ENCODE data around the gene TAL1. TPM values are rescaled to one million over a fixed set of nuclear protein-coding genes. Genes with fewer than 3 reads are reported as not detected.

The TAL1 gene
- total and polyA plus RNA-seq, 2 donors from 2014 or later, result 3.1 to 6.5 TPM

DNA sequence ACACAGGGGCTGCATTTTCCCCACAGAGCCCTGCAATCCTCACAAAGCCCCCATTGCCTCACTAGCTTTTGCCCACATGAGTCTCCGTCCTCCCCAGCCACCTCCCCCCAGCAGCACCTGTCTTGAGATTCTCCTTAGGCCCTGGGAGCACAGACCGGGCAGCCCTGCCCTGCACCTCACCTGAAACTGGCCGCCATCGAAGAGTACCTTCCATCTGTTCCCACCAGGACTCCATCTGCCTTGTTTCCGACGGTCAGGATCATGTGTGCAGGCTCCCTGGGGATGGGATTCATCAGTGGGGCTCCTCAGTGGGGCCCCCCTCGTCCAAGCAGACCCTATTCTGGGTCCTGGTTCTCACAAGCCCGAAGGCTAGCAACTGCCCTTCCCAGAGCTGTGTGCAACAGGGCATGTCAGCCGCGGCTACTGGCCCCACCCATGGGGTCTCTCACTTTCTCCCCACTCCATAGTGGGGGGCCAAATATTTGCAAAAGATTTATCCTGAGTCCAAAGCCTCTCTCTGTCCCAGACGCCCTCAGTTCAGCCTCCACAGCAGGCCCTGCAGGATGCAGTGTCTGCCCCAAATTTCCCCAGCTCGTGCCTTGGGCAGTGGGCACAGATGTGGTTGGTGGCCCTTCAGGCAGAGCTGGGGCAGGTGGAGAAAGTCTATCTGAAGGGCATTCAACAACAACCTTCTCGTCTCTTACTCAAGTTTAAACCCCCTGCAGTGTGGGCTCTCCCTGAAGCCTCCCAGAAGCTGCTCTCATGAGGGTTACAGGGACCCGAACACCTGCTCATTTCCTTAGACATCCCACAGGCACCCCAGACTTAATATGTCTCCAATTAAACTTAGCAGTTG lies 47.0 kb downstream of the TAL1 start:
- Histone ChIP-seq H3K27ac (ENCODE audit: low read depth in 2 of 2, low read length in 2 of 2) (peak overlapping the region; percentile 37 to 82), H3K4me1 (ENCODE audit: control insufficient read depth in 2 of 3, insufficient read depth in 2 of 3, low read depth in 1 of 3, low read length in 3 of 3) (peaks cover 0 to 23% (median 5%) of the 10 kb centered on the region in 3 donors), H3K36me3 (ENCODE audit: control insufficient read depth in 2 of 3, insufficient read depth in 3 of 3, low read length in 3 of 3) (peaks cover 0 to 24% (median 2%) of the 10 kb centered on the region in 3 donors), H3K4me3 (ENCODE audit: low read length in 3 of 3) (peak overlapping the region in 2 of 3 donors; percentile 41 to 71), H3K27me3 (ENCODE audit: control insufficient read depth, insufficient read depth, low read length) (no peaks in the 10 kb centered on the region), H3K9me3 (ENCODE audit: control insufficient read depth in 2 of 3, insufficient read depth in 1 of 3, low read length in 3 of 3) (no peaks in the 10 kb centered on the region), H3K9ac (ENCODE audit: low read length in 3 of 3) (peak overlapping the region in 1 of 3 donors; percentile 31)
- DNase-seq, result no peak
- TF ChIP-seq CTCF (IDR thresholded peaks at IDR 0.05; ENCODE audit: borderline replicate concordance, extremely low read depth, insufficient read depth), result no peak
- FAIRE-seq, result no peak
- intact Hi-C loops (cut with DNase I), result loop anchor here (10.0 kb wide), 2 partner anchors 70 to 540 kb away; no protein-coding TSS in a partner anchor

DNA sequence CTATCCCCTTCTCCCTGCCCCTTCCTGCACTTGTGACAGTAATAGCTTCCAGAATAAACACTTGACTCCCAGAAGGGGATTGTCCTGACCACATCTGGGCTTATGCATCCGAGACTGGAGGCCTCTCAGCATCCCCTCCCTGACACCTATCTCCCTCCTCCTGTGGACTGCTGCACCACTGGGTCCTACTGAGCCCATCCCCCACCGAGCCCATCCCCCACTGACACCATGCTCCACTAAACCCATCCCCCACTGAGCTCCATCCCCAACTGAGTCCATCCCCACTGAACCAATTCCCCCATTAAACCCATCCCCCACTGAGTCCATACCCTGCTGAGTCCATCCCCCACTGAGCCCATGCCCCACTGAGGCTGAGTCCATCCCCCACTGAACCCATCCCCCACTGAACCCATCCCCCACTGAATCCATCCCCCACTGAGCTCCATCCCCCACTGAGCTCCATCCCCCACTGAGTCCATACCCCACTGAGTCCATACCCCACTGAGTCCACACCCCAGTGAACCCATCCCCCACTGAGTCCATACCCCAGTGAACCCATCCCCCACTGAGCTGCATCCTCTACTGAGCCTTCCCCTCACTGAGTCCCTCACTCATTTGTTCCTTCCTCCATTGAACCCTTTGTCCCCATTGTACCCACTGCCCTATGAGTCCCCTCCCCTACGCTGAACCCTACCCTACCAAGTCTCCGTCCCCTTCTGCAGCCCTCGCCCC lies 47.8 kb downstream of the TAL1 start:
- H3K36me3 ChIP-seq (ENCODE audit: control insufficient read depth in 2 of 3, insufficient read depth in 3 of 3, low read length in 3 of 3), result peaks cover 0 to 24% (median 2%) of the 10 kb centered on the region in 3 donors
- no peak overlapping the region for H3K9ac ChIP-seq (ENCODE audit: low read length in 3 of 3)
- DNase-seq (peak in 1 of 5 donors; percentile 46), FAIRE-seq (no peak)
- no peak for TF ChIP-seq CTCF (IDR thresholded peaks at IDR 0.05; ENCODE audit: borderline replicate concordance, extremely low read depth, insufficient read depth)
- H3K4me3 ChIP-seq (ENCODE audit: low read length in 3 of 3), result peak overlapping the region in 2 of 3 donors; percentile 41 to 71
- peak overlapping the region in 1 of 2 donors; percentile 37 for H3K27ac ChIP-seq (ENCODE audit: low read depth in 2 of 2, low read length in 2 of 2)
- intact Hi-C loops (cut with DNase I), result loop anchor here (10.0 kb wide), 2 partner anchors 71 to 541 kb away; no protein-coding TSS in a partner anchor
- no peaks in the 10 kb centered on the region for H3K9me3 ChIP-seq (ENCODE audit: control insufficient read depth in 2 of 3, insufficient read depth in 1 of 3, low read length in 3 of 3)
- H3K4me1 ChIP-seq (ENCODE audit: control insufficient read depth in 2 of 3, insufficient read depth in 2 of 3, low read depth in 1 of 3, low read length in 3 of 3), result peaks cover 0 to 29% (median 11%) of the 10 kb centered on the region in 3 donors
- no peaks in the 10 kb centered on the region for H3K27me3 ChIP-seq (ENCODE audit: control insufficient read depth, insufficient read depth, low read length)

GRCh38 chr1:47183308-47184089 lies 48.5 kb downstream of the TAL1 start:
- Histone ChIP-seq H3K27ac (ENCODE audit: low read depth in 2 of 2, low read length in 2 of 2) (peak overlapping the region; percentile 81 to 84), H3K9me3 (ENCODE audit: control insufficient read depth in 2 of 3, insufficient read depth in 1 of 3, low read length in 3 of 3) (no peaks in the 10 kb centered on the region), H3K4me3 (ENCODE audit: low read length in 3 of 3) (peak overlapping the region in 2 of 3 donors; percentile 14 to 33), H3K4me1 (ENCODE audit: control insufficient read depth in 2 of 3, insufficient read depth in 2 of 3, low read depth in 1 of 3, low read length in 3 of 3) (peaks cover 0 to 29% (median 15%) of the 10 kb centered on the region in 3 donors), H3K9ac (ENCODE audit: low read length in 3 of 3) (peak overlapping the region in 1 of 3 donors; percentile 19), H3K36me3 (ENCODE audit: control insufficient read depth in 2 of 3, insufficient read depth in 3 of 3, low read length in 3 of 3) (peaks cover 0 to 24% (median 2%) of the 10 kb centered on the region in 3 donors), H3K27me3 (ENCODE audit: control insufficient read depth, insufficient read depth, low read length) (no peaks in the 10 kb centered on the region)
- no peak for TF ChIP-seq CTCF (IDR thresholded peaks at IDR 0.05; ENCODE audit: borderline replicate concordance, extremely low read depth, insufficient read depth)
- no peak for DNase-seq
- no peak for FAIRE-seq
- intact Hi-C loops (cut with DNase I), result loop anchor here (10.0 kb wide), 2 partner anchors 71 to 541 kb away; no protein-coding TSS in a partner anchor

All from kidney (tissue), 14 donors.